VCaP (cell line): ENCODE results near the gene TTYH3.
A peak's percentile ranks its signal among the peaks of the same experiment; 100 is the strongest.

Experiments used
- H3K27ac ChIP-seq: fragments of 450-650 bp; 2 replicates; pipeline ENCODE4 v1.5.1; 2017
- TF ChIP-seq, protein P1 (sequence below): fragments of 450-650 bp; conservative IDR thresholded peaks from 2 replicates; pipeline ENCODE4 v1.5.1; 2017; ENCODE audit warnings: mild to moderate bottlenecking, moderate library complexity

Gene TTYH3, protein sequence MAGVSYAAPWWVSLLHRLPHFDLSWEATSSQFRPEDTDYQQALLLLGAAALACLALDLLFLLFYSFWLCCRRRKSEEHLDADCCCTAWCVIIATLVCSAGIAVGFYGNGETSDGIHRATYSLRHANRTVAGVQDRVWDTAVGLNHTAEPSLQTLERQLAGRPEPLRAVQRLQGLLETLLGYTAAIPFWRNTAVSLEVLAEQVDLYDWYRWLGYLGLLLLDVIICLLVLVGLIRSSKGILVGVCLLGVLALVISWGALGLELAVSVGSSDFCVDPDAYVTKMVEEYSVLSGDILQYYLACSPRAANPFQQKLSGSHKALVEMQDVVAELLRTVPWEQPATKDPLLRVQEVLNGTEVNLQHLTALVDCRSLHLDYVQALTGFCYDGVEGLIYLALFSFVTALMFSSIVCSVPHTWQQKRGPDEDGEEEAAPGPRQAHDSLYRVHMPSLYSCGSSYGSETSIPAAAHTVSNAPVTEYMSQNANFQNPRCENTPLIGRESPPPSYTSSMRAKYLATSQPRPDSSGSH

DNA sequence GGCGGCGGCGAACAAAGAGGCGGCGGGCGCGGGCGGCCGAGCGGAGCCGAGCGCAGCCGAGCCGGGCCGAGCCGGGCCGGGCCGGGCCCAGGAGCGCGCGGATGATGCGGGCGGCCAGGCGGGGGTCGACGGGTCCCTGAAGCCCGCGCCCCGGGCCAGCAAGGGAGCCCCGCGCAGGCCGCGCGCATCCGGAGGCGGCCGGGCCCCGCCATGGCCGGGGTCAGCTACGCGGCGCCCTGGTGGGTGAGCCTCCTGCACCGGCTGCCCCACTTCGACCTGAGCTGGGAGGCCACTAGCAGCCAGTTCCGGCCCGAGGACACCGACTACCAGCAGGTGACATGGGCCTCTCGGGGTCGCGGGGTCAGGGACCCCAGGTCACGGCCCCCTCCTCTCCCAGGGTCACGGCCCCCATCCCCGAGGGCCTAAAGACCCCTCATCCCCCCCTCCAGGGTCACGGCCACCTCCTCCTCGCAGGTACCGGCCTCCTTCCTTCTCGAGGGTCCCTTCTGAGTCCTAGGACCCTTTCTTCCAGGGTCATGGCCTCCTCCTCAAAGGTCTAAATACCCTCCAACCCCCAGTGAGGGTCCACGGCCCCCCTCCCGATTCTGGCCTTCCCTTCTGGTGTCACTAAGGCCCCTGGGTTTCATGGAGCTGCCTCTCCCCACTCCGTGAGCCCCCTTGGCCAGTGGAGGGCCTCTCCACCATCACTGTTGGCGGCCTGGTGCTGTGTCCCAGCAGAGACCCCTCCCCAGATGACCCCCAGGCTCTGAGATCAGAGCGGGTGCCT lies at the start of gene TTYH3:
Gene TTYH3, plus strand, starts transcription at position 41 of the 787 bp plus-strand sequence. Its CDS starts 170 bp downstream, at position 211.
- peak within 1 kb of the TSS; percentile 82 for H3K27ac ChIP-seq
- TF ChIP-seq, protein P1, sequence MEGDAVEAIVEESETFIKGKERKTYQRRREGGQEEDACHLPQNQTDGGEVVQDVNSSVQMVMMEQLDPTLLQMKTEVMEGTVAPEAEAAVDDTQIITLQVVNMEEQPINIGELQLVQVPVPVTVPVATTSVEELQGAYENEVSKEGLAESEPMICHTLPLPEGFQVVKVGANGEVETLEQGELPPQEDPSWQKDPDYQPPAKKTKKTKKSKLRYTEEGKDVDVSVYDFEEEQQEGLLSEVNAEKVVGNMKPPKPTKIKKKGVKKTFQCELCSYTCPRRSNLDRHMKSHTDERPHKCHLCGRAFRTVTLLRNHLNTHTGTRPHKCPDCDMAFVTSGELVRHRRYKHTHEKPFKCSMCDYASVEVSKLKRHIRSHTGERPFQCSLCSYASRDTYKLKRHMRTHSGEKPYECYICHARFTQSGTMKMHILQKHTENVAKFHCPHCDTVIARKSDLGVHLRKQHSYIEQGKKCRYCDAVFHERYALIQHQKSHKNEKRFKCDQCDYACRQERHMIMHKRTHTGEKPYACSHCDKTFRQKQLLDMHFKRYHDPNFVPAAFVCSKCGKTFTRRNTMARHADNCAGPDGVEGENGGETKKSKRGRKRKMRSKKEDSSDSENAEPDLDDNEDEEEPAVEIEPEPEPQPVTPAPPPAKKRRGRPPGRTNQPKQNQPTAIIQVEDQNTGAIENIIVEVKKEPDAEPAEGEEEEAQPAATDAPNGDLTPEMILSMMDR: no peak

DNA sequence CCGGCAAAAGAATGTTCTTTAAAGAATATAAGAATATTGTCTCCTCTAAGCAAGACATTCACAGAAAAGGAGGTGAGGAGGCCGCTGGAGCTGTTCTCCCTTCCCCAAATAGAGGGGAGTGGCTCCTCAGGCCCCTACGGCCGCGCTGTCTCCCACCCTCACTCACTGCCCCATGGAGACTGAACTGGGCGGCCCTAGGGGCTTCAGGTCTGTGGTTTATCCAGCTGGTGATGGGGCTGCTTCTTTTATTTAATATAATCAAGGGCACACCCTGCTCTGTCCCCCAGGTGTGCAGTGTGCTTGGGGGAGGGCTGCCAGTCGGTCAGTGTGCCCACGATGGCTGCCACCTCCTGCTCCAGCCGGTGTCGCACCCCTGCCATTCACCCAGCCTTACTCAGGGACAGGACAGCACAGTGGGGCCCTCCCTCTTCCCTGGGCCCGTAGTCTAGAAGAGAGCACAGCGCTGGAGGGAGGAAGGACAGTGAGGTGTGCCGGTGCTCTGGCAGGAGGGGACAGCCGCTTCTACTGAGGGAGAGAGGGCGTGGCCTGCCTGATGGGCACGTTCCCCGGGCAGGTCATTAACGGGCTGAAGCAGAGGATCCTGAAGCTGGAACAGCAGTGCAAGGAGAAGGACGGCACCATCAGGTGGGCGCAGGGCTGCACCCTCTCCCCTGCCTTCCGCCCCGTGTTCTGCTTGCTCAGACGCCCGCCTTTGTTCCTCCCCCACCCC lies 49.6 kb upstream of the TTYH3 start:
- TF ChIP-seq, protein P1: no peak
- no peak overlapping the region for H3K27ac ChIP-seq

DNA sequence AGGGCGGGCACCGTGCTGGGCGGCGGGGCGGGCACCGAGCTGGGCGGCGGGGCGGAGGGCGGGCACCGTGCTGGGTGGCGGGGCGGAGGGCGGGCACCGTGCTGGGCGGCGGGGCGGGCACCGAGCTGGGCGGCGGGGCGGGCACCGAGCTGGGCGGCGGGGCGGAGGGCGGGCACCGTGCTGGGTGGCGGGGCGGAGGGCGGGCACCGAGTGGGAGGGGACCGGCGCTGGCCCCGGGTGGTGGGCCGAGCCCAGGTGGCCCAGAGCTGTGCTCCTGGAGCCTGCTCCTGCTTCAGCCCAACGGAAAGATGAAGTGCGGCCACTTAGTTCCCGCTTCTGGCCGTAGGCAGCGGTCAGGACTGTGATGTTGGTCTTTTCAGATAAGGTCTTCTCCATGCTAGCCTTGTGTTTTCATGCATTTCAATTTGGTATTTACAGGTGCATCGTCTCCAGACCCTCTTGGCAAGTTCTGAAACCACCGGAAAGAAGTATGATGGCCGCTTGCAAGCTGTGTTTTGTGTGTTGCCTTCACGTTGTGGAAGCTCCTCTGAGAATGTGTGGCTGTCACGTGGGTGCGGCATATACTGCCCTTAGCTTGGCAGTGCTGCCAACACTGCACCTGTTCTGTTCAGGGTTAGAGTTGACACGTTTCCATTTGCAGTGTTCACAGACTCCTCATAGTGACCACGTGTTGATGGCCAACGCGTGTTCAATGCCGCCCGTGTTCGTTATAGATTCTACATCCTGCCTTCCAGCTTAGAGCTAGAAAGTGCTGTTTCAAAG lies 47.8 kb upstream of the TTYH3 start:
- H3K27ac ChIP-seq: no peak overlapping the region
- TF ChIP-seq, protein P1: no peak

DNA sequence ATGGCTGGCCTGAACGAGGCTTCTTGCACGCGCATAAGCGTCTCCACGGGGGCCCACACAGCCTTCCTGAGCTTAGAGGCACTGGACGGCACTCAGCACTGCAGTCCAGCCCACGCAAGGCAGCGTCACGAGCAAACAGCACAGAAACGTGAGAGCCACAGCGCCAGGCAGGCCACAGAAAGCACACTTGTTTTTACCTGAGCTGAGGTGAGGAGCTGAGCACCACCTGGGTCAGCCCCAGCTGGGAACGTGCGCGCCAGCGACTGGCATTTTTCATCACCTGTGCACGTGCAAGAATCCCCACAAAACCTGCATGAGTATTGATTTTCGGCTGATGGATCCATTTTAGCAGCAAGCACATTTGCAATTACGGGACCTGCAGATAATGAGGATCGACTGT lies 46.3 kb upstream of the TTYH3 start:
- H3K27ac ChIP-seq: no peak overlapping the region
- TF ChIP-seq, protein P1: no peak

DNA sequence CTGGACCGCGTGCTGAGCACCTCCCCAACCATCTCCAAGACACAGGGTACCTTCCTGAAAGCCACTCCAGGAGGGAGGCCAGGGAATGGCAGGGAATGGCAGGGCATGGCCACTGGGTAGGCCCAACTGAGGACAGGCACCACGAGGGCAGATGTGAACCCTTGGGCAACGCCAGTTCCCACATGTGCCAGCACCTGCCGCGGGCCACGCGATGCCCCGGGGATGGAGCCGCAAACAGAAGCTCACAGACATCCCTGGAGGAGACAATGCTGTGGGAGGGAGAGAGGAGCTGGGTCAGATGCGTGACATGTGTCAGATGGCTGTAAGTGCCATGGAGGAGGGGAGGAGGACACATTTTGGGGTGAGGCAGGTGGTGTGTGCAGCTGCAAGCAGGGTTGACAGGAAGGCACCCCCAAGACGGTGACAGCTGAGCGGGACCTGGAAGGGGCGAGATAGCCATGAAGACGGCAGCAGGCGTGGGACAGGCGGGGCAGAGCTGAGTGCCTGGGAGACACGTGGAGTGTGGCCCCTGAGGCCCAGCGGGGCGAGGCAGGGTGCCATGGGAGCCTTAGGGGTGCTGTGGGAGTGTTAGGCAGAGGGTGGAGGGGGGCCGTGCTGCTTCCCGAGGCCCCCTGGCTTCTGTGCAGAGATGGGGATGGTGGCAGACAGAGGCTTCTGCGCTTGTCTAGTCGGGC lies 45.3 kb upstream of the TTYH3 start:
- H3K27ac ChIP-seq: no peak overlapping the region
- TF ChIP-seq, protein P1: no peak

DNA sequence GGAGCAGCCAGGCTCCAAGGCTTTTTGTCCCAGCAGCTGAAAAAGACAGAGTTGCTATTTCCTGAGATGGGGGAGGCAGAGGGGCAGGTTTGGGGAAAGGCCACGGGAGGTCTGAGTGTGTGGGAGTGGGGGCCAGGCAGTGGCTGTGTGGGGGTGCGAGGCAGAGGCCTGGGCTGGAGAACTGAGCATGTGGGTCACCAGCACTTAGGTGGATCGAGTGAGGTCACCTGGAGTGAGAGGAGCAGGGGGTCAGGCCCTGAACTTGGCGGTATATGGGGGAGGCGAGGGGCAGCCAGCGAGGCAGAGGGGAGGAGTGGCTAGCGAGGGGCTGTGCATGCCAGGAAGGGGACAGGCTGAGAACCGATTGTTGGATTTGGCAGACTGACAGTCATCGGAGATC lies 44.7 kb upstream of the TTYH3 start:
- no peak overlapping the region for H3K27ac ChIP-seq
- TF ChIP-seq, protein P1: no peak
